Endometrial microvascular endothelial cells (primary cell): ENCODE measurements around the gene KCNA5. TPM values are rescaled to one million over a fixed set of nuclear protein-coding genes. Genes with fewer than 3 reads are reported as not detected.

Experiments
- in situ Hi-C: cut with HindIII; loops from 2 replicates; pipeline ENCODE4 v1.10.0; 2017; ENCODE audit warnings: low sequenced_read_pairs, low pct_unique_long_range_greater_than_20kb; ENCODE audit errors: inconsistent ontology term
- total RNA-seq: library from RNA; depleted of rRNA; stranded (reverse); fragments of >200 nt; gene quantifications from one replicate; pipeline ENCODE4 v1.2.3, GENCODE V29; 2015; ENCODE audit errors: inconsistent ontology term

KCNA5 gene
- total RNA-seq, 1 donor from 2014 or later: not detected

DNA sequence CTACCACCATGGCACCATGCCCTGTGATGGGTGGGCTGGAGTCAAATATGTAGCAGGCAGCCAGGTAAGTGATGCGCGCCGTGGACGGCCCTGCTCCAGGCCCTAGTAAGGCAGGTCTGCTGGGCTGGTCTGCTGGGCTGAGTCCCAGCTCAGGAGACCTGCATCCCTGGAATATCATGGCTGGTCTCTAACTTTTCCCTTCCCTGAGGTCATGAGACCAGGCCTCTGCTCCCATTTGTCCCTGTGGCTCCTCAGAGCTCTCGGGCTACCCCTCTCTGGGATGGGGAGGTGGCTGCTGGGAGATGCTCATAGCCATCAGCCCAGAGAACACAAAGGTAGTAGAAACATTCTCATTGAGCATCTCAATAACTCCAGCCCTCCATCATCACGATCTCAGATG lies 19.8 kb upstream of the KCNA5 start:
- in situ Hi-C loops: no loop called here

DNA sequence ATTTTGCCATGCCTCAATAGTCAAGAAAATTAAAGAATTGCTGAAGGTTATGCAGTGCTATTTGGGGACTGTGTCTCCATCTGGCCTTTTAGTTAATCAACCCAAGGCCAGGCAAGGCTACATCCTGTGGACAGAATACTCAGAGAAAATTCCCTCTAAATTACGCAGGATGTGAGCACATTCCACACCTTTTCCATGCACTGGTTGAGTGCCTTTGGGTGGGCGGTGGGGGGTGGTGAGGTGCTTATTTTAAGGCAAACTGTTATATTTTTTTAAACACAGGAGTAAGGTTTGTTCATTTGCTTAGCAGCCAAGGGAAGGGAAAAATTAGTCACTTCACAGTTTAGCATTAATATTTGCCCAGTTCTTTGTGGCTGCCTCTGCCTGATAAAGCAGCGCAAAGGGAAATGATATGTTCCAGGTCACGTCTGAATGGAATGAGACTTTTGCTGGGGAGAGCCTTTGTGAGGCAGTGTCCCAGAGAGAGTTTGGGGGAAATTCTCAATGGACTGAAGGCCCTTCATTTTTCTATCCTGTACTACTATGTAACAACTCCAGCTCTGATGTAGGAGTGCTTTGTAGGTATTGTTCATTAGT lies 17.2 kb upstream of the KCNA5 start:
- in situ Hi-C loops: no loop called here

DNA sequence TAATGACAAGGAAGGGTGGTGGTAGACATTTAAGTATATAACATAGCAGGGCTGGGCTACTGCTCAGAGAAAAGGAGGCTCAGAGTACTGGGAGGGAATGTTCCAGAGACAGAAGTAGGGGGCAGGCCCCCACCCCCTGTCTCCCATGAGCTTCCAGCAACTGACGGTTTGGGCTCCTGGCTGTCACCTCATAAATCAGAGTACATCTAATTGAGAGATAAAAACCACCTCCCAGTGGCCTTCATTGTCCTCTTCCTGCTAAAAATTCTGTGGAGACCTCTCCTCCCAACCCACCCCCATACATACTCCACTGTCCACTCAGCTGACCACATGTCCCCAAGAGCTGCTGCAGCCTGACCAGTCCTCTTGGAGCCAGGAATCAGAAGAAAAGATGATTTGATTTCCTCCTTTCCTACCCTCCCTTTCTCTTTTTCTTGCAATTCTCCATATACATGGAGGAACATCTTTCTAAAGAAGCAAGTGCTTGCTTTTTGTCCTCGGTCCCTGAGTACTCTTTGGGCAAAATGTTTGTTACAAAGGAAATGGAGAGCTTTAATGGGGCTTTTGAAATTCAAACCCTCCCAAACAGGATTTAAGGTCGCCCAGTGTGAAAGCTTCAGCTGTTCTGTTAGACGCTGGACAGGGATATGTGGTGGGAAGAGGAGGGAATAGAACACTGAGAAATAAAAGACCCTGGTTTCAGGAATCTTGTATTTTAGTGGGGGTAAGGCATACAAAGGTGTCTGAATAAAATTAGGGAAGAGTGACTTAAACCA lies 16.4 kb upstream of the KCNA5 start:
- in situ Hi-C loops: no loop called here

DNA sequence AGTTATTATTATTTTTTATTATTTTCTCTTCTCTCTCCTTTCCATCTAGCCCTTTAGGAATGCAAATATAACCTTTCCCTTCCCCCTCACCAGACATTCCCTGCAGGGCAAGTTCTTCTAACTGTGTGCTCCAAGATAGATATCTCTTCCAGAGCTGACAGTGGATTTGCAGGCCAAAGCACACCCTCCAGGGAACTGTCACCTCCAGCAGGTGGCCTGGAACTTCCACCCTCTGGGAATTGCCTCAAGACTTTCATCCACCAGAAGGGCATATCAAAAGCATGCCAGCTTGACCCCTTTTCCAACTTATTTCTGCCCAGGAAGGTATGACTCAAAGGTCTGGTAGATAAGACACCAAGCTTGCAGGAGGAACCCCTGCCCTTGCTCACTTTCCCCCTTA lies 13.6 kb upstream of the KCNA5 start:
- in situ Hi-C loops: no loop called here

DNA sequence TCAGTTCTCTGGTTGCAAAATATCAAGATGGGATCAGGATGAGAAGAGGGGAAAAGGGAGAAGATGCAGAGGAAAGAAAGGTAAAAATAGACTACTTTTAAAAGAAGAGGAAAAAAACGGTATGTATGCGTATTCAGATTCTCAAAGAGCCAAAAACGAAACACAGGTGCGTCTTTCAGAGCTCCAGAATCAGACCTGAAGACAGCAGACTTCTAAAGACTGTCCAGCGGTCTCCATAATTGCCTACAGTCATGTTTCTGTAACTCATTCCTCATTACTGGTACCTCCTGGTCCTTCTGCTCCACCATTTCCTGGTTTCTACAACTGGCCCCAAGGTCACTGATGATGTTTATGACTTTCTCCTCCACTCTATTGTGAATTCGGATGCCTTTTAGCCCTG lies 12.4 kb upstream of the KCNA5 start:
- in situ Hi-C loops: no loop called here

DNA sequence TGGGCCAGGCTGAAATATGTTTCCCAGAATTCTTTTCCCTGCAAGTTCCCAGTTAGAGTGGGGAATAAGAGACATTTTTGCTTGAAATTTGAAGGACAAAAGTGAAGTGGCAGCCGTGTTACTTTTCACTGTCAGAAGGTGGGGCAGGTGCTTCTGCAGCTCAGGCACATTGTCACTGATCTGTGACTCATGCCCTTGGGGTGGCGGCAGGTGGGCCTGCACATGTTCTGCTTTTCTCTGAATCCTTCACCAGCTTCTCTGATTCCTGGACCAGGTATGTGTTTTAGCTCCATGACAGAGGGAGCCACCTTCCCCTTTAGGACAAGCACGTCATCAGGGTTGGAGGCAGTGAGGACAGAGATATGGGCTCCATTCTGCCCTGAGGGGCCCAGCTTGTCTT lies 11.7 kb upstream of the KCNA5 start:
- in situ Hi-C loops: no loop called here

DNA sequence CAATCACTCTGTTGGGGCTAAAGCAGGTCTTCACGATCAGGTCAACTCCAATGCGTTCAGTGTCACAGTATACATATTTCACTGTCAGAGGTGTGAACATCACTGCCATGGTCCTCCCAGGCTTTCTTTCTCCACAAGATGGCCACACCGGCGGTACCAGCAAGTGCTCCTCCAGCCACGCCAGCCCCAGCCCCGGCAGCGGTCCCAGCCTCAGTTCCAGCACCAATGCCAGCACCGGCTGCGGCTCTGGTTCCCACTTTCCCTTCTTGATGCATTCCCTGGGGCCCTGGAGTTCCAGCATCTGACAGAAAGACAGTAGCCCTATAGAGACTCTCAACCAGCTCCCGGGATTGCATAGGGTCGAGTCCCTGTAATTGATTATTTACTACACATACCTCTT lies 10.9 kb upstream of the KCNA5 start:
- in situ Hi-C loops: no loop called here

DNA sequence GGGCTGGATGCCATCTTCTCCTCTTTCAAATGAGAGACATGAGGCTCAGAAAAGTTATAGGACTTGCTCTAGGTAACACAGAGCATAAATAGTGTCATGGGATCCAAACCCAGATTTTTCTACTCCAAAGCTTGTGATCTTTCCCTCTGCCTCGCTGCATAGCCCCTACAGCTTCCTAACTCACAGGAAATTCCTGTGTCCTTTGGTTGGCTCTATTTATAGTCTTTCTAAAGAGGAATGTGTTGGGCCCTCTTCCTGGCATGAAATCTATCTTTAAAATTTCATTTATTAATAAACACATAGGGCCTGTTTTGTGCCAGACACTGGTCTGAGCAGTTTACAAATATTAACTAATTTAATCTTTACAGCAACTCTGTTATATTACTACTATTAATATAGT lies 9.8 kb upstream of the KCNA5 start:
- in situ Hi-C loops: no loop called here

DNA sequence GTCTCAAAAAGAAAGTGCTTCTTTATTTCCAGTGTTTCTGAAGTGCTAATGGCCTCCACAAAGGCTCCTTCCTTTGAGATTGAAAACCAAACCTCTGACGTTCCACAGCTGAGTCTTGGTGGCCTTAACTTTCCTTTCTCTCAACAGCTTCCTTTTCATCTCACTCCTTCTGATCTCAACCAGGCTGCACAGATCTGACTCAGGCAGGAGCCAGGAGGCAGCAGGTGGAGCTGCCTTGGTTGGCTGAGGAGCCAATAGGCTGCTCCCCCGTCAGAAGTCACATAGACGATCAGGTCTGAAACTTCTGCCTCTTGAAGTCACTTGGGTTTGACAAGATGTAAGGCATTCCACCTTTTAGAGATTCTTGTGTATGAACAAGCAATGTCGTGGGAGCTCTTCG lies 9.1 kb upstream of the KCNA5 start:
- in situ Hi-C loops: no loop called here

DNA sequence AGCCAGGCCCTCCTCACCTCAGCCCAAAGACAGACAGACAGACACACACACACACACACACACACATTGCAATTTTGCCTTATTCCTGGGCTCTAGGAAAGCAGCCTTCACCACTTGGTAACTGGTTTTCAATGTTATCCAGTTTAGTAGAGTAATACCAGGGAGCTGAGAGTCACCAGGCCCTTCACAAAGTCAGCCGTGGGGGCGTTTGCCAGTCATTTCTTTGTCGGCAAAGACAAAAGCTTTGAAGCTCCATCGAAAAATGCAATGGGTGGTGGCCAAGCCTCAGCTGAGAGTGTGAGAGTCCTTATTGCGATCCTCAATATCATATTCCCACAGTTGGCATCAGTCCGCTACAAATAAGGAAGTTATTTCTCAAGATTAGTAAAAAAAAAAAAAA lies 8.1 kb upstream of the KCNA5 start:
- in situ Hi-C loops: no loop called here

DNA sequence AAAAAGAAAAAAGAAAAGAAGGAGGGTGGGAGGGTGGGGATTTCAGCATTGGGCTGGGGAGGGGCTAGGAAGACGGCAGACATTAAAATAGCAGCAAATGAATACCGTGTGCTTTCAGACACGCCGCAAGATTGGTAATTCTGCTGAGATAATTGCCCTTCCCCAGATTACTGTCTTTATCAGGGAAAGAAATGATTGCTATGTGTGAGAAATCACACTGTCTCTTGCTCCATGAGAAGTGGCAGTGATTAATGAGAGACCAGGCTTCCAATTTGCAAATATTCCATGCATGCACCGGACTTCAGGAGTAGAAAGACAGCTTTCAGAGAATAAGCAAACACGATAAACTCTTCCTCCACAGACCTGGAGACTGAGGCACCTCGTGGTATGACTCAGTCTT lies 7.6 kb upstream of the KCNA5 start:
- in situ Hi-C loops: no loop called here

DNA sequence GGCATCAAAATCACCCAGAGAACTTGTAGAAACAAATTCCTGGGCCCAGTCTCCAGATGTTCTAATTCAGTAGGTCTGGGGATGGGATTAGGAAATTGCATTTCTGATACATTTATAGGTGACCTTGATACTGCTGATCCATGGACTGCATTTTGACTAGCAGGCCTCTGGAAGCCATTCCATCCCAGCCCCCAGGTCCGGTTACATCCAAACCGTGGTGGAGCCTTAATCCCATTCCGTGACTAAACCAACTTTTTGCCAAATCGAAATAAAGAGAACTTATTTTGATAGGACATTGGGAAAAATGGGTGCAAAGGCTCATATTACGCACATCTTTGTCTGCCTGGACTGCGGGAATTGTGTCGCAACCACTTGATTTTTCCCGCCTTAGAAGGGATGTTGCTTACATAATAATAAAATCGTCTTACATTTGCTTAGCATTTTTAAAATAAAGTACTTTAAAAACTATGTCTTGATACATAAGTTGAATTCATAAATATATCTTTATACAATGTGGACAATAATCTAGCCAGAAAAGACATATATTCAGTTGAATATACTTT lies 5.8 kb upstream of the KCNA5 start:
- in situ Hi-C loops: no loop called here

DNA sequence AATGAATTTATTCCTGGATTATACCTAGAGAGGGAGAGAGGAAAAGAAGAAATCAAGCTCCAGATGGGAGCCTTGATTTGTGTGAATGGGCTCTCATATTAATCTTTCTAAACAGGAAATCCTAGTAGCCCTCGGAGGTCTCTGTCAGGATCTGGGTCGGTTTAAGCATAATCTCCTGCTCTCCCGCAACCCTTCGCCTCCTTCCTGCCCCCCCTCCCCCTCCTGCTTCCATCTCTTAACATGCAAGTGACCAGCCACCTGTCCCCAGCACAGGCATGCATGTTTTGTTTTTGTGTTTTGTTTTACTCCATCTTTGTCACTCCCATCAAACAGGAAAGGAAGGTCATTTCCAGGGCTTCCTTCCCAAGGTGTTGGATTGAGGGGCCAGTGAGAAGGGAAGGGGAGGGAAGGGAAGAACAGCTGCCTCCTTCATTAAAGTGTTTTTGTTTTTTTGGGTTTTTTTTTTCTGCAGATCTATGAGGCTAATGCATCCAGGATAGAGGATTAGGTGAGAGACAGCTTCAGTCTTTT lies 4.8 kb upstream of the KCNA5 start:
- in situ Hi-C loops: no loop called here

DNA sequence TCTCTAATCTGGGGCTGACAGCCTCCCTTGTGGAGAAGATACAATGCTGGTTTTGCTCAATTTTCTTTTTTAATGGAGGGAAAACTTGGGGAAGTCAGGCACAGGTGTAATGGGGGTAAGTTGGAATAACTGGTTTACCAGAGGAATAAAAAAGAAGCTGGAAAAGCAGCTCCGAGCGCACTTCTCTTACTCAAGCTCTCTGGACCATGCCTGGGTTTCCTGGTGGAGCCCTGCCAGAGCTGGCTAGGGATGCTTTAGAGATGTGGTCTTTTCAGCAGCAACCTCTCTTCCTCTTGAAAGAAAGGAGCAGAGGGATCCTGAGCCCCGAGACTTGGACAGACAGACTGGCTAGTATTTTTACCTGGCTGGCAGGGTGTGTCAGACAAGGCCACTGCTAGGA lies 3.9 kb upstream of the KCNA5 start:
- in situ Hi-C loops: no loop called here

DNA sequence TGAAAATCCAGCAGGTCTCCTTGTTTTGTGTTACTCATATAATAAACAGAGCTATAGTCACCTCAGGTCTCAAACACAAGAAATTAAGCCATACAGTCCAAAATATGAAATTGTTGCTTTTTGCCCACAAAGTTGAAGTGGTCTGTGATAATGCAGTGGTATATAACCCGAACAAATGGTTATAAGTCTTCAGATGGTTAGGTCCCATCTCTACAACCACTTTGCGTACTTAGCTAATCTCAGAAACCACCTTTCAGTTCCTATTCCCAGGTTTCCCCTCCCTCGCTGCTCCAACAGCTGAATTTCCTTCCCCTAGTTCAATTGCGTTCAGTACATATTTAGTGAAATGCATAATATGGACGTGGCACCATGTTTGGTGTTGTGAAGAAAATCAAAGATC lies 3.3 kb upstream of the KCNA5 start:
- in situ Hi-C loops: no loop called here

DNA sequence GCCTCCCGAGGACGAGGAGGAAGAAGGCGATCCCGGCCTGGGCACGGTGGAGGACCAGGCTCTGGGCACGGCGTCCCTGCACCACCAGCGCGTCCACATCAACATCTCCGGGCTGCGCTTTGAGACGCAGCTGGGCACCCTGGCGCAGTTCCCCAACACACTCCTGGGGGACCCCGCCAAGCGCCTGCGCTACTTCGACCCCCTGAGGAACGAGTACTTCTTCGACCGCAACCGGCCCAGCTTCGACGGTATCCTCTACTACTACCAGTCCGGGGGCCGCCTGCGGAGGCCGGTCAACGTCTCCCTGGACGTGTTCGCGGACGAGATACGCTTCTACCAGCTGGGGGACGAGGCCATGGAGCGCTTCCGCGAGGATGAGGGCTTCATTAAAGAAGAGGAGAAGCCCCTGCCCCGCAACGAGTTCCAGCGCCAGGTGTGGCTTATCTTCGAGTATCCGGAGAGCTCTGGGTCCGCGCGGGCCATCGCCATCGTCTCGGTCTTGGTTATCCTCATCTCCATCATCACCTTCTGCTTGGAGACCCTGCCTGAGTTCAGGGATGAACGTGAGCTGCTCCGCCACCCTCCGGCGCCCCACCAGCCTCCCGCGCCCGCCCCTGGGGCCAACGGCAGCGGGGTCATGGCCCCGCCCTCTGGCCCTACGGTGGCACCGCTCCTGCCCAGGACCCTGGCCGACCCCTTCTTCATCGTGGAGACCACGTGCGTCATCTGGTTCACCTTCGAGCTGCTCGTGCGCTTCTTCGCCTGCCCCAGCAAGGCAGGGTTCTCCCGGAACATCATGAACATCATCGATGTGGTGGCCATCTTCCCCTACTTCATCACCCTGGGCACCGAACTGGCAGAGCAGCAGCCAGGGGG lies 979 bp downstream of the KCNA5 start:
- in situ Hi-C loops: no loop called here

DNA sequence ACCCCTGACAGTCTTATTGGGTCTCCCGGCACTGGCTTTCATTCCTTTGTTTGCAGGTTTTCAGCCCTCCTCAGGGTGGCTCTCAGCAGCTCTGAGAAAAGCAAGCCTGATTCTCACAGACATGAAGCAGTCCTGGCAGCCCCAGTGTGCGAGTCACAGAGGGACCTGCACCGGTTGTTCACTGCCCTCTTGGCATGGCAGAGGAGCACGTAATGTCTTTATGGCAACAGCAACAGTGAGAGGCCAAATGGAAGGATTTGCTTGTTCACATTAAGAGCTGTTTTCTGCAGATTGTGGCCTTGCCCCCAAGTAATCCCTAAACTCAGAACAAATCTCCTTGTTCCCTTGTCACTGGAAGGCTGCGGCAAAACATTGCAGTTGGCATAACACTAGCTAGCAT lies 3.4 kb downstream of the KCNA5 start:
- in situ Hi-C loops: no loop called here

DNA sequence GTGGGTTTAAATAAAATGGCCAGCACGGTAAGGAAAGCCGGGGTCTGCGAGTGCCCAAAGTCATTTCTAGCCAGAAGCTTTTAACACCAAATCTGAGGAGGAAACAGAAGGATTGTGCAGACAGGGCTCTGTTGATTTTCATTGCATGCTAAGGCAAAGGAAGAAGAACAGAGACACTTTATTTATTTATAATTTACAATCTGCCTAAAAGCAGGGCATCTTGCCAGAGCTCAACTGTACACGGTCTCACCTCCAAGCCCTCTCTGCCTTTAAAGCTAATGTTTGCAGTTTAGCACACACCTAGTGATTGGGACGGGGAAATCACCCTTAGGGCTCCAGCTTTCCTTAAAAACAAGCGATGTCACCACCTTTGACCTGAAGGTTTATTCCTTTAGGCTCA lies 4.0 kb downstream of the KCNA5 start:
- in situ Hi-C loops: no loop called here

DNA sequence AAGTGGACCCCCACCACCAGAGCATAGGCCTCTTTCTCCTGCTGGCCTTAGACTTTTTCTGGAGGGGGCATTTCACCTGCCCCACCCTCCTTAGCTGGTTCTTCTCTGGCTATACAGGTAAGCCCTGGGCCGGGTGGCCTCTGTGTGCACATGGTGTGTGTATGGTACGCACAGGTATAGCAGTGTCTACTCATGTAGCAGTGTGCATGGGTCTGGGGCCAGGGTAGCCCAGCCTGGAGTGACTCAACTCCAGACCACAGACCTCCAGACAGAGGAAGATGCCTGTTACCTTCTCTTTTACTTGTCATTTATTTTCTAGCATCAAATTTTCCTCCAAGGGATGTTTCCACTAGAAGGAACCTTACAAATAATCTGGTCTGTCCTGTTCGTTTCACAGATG lies 6.9 kb downstream of the KCNA5 start:
- in situ Hi-C loops: no loop called here
